Non-pigmented ciliary epithelial cell (primary cell): ENCODE measurements around the gene RASIP1.
"Not testable (repeated sequence)": the region's sequence is repeated elsewhere in the genome, so short reads cannot be mapped to it uniquely, and the experiment has no call there.

Experiments
- DNase-seq: peaks from one replicate; pipeline ENCODE4 v3.0.0-alpha.2; 2010; ENCODE audit warnings: low read depth

Gene RASIP1, protein sequence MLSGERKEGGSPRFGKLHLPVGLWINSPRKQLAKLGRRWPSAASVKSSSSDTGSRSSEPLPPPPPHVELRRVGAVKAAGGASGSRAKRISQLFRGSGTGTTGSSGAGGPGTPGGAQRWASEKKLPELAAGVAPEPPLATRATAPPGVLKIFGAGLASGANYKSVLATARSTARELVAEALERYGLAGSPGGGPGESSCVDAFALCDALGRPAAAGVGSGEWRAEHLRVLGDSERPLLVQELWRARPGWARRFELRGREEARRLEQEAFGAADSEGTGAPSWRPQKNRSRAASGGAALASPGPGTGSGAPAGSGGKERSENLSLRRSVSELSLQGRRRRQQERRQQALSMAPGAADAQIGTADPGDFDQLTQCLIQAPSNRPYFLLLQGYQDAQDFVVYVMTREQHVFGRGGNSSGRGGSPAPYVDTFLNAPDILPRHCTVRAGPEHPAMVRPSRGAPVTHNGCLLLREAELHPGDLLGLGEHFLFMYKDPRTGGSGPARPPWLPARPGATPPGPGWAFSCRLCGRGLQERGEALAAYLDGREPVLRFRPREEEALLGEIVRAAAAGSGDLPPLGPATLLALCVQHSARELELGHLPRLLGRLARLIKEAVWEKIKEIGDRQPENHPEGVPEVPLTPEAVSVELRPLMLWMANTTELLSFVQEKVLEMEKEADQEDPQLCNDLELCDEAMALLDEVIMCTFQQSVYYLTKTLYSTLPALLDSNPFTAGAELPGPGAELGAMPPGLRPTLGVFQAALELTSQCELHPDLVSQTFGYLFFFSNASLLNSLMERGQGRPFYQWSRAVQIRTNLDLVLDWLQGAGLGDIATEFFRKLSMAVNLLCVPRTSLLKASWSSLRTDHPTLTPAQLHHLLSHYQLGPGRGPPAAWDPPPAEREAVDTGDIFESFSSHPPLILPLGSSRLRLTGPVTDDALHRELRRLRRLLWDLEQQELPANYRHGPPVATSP

DNA sequence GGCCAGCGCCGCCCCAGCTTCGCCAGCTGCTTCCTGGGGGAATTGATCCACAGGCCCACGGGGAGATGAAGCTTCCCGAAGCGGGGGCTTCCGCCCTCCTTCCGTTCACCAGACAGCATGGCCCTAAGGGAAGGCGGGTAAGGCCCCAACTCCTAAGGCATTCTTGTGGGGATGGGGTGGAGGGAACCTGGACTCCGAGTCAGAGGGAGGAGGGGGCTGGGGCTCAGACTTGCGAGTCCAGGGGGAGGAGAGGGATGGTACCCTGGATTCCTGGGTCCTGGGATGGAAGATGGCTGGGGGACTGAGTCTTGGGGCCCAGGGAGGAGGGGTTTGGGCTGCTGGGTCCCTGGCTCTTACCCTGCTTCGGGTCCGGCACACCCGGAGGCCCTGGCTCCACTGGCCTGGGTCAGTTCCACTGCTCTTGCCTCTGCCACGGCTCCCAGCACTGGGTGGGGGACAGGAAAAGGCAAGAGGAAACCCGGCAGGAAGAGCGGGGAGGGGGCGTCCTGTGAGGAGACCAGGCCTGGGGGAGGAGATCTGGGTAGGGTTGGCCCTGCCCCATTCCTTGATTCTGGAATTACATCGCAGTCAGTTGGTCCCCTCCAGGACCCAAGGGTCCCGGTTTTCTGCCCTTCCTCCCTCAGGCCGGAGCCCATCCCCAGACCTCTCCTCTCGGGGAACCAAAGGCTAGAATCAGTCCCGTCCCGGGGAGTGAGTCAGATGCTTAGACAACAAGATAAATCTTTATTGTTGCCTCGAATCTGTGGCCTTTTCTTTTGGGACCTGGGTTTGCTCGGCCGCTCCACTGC, at the start of gene RASIP1:
TSS of gene RASIP1 (minus strand) at position 447 of the 809 bp plus-strand sequence. CDS start at position 119, 328 bp downstream.
- no peak for DNase-seq

GRCh38 chr19:48787331-48787730, 46.9 kb upstream of the RASIP1 start:
- DNase-seq = not testable (repeated sequence)

DNA sequence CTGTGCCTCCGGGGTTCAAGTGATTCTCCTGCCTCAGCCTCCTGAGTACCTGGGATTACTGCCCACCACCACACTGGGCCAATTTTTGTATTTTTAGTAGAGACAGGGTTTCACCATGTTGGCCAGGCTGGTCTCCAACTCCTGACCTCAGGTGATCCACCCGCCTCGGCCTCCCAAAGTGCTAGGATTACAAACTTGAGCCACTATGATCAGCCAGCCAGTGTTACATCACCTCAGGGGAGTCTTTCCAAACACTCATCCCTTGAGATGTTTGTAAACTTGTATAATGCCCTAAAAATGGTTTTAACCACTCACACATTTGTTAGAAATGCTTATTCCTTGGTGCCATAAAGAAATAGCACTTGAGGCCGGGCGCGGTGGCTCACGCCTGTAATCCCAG, 46.0 kb upstream of the RASIP1 start:
- DNase-seq = not testable (repeated sequence)

DNA sequence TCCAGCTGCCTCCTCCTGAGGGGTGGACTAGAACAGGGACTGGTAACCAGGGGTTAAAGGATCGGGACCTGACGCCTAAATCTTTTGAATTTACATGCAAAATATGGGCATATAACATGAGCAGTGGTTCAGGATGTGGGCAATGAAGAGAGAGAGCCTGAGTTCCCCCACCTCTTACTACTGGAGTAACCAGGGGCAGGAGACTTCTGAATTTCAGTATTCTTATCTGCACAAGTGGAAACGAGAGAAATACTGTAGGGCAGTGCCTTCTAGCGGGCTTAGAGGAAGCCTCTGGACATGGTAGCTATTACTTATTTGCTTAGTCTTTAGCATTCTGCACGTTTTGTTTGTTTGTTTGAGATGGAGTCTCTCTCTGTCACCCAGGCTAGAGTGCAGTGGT, 44.1 kb upstream of the RASIP1 start:
- no peak for DNase-seq

DNA sequence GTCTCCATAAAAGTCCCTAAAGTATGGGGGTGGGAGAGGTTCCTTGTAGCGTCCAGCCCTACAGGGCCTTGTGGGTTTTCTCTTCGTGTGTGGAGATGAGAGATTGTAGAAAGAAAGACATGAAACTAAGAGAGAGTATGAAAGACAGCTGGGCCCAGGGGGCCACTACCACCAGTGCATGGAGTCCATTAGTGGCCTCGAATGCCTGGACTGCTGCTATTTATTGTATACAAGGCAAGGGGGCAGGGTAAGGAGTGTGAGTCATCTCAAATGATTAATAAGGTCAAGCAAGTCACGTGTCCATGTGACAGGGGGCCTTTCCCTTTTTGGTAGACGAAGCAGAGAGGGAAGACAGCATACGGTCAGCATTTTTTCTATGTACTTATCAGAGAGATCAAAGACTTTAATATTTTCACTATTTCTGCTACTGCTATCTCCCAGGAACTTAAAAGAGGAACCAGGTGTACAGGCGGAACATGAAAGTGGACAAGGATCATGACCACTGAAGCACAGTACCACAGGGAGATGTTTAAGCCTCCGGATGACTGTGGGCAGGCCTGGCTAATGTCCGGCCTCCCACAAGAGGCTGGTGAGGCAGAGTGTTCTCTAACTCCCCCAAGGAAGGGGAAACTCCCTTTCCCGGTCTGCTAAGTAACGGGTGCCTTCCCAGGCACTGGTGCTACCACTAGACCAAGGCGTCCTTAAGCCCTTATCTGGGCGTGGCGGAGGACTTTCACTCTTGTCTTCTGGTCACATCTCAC, 40.4 kb upstream of the RASIP1 start:
- DNase-seq = no peak

DNA sequence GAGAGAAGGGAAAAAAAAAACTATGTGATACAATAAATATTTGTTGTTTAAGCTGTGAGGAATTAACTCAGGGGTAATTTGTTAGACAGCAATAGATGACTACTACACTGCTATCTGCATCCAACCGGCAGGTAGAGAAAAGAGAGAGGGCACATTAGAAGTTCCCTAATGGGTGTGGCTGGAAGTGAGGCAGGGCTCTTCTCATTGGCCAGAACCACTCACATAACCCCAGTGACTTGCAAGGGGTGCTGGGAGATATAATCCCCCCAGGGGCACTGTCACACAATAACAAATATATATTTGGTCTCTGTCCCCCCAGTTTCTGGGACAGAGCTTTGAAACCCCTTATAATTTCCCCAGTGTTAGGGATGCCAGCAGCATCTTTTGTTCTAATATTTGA, 39.2 kb upstream of the RASIP1 start:
- no peak for DNase-seq

GRCh38 chr19:48777720-48778119, 37.3 kb upstream of the RASIP1 start:
- DNase-seq = no peak

GRCh38 chr19:48777139-48777538, 36.7 kb upstream of the RASIP1 start:
- DNase-seq = no peak

DNA sequence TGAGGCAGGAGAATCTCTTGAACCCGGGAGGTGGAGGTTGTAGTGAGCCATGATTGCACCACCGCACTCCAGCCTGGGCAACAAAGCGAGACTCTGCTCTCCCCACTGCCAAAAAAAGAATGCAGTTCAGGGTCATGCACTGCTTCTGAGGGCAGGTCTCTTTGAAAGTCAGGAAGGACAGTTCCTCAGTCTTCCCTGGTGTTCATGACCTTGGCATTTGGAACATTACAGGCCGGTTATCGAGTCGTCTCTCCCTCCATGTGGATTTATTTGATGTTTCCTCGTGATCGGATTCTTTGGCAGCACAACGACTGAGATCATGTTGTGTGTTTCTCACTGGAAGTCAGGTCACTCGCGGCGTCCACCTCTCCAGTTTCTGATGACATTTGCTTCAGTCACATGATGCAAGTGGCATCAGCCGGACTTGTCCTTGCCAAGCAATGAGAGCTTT, 32.1 kb upstream of the RASIP1 start:
- no peak for DNase-seq

DNA sequence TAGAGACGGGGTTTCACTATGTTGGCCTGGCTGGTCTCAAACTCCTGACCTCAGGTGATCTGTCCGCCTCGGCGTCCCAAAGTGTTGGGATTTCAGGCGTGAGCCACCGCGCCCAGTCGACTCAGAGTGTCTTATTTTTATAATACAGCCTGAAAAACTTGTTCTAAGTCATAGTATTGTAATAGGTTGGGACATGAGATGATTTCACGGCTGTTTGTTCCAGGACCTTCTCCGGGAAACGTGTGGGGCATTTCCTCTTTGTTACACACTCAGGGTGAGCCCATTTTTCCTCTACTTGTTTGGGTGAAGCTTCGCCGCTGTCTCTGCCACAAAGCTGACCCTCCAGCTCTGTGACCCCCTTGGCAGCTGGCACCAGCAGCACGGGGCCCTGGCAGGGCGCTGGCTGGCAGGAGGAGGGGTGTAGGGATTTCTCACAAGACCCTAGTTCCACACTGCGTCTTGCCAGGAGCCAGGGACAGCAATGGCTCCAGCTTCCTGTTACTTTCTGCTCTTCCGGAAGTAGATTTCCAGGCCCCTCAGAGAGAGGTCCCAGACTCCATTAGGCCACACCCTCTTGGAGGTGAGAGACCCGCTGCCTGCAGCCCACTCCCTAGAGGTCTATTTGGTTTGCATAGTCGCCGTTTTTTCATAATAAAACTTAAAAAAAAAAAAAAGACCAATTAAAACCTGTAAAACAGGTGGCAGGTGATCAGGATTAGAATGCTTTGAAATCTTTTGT, 30.5 kb upstream of the RASIP1 start:
- DNase-seq = no peak

GRCh38 chr19:48770266-48770665, 29.9 kb upstream of the RASIP1 start:
- peak; percentile 63 for DNase-seq

GRCh38 chr19:48768994-48769713, 28.7 kb upstream of the RASIP1 start:
- DNase-seq = no peak

DNA sequence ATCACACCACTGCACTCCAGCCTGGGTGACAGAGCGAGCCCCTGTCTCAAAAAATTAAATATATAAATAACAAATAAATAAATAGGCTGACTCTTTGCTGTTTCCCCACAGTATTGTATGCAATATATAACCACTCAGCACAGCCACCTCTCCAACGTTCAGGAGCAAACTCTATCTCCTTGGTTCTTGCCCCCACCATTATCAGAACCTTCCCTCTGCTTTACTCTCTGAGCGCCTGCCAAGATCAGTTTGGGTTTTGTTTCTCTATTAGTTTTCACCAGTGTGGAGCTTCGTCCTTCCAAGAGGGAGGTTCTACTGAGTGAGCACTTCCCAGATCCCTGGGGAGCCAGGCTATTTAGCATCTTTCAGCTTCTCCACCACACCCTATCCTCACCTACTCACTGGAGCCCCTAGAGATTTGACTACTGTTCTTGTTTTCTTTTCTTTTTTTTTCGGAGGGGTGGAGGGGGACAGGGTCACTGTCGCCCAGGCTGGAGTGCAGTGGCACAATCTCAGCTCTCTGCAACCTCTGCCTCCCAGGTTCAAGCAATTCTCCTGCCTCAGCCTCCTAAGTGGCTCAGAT, 27.9 kb upstream of the RASIP1 start:
- not testable (repeated sequence) for DNase-seq

- not testable (repeated sequence) for DNase-seq
Observed at GRCh38 chr19:48765816-48766215, 25.4 kb upstream of the RASIP1 start.

GRCh38 chr19:48760504-48761205, 20.2 kb upstream of the RASIP1 start:
- DNase-seq = no peak

GRCh38 chr19:48757741-48758144, 17.3 kb upstream of the RASIP1 start:
- no peak for DNase-seq

- no peak for DNase-seq
Observed at GRCh38 chr19:48757089-48757675, 16.8 kb upstream of the RASIP1 start.

GRCh38 chr19:48756686-48757085, 16.3 kb upstream of the RASIP1 start:
- no peak for DNase-seq
